IMR-90 (cell line): ENCODE results near the gene EGLN3.

Source experiments
- BHLHE40 ChIP-seq: fragments of 150-350 bp; IDR thresholded peaks from 2 replicates; pipeline ENCODE4 v1.6.1; 2016; ENCODE audit warnings: mild to moderate bottlenecking, low read depth, low read length
- CEBPB ChIP-seq: IDR thresholded peaks from 2 replicates; pipeline ENCODE4 v1.6.1; 2012; ENCODE audit warnings: low read depth, low read length, improper control_type of control experiment
- CHD1 ChIP-seq: IDR thresholded peaks from 2 replicates; pipeline ENCODE4 v1.6.1; 2012; ENCODE audit warnings: low read depth, low read length, improper control_type of control experiment
- CTCF ChIP-seq: conservative IDR thresholded peaks from 2 replicates; pipeline ENCODE4 v1.5.1; 2012; ENCODE audit warnings: mild to moderate bottlenecking, low read depth, low read length, improper control_type of control experiment
- MAFK ChIP-seq: IDR thresholded peaks from 2 replicates; pipeline ENCODE4 v1.6.1; 2012; ENCODE audit warnings: low read depth, low read length, improper control_type of control experiment
- MAZ ChIP-seq: IDR thresholded peaks from 2 replicates; pipeline ENCODE4 v1.6.1; 2012; ENCODE audit warnings: low read depth, mild to moderate bottlenecking, low read length, improper control_type of control experiment, moderate library complexity, borderline replicate concordance
- MXI1 ChIP-seq: IDR thresholded peaks from 2 replicates; pipeline ENCODE4 v1.6.1; 2012; ENCODE audit warnings: low read depth, mild to moderate bottlenecking, low read length, moderate library complexity, borderline replicate concordance
- POLR2A ChIP-seq: IDR thresholded peaks from 2 replicates; pipeline ENCODE4 v1.6.1; 2012; ENCODE audit warnings: mild to moderate bottlenecking, low read depth, low read length
- RAD21 ChIP-seq: IDR thresholded peaks from 2 replicates; pipeline ENCODE4 v1.6.1; 2012; ENCODE audit warnings: low read length, improper control_type of control experiment
- RCOR1 ChIP-seq: IDR thresholded peaks from 2 replicates; pipeline ENCODE4 v1.6.1; 2012; ENCODE audit warnings: mild to moderate bottlenecking, low read length, improper control_type of control experiment; ENCODE audit not compliant: insufficient replicate concordance
- RFX5 ChIP-seq: IDR thresholded peaks from 2 replicates; pipeline ENCODE4 v1.8.0; 2012; ENCODE audit warnings: low read depth, mild to moderate bottlenecking, low read length, moderate library complexity
- SMC3 ChIP-seq: fragments of 150-350 bp; IDR thresholded peaks from 2 replicates; pipeline ENCODE4 v1.6.1; 2016; ENCODE audit warnings: low read depth, mild to moderate bottlenecking, antibody characterized with exemption, low read length, moderate library complexity
- USF2 ChIP-seq: fragments of 150-350 bp; IDR thresholded peaks from 2 replicates; pipeline ENCODE4 v1.6.1; 2017; ENCODE audit warnings: mild to moderate bottlenecking, antibody characterized with exemption, low read length, low read depth

GRCh38 chr14:33915682-33916081, 35.2 kb downstream of the EGLN3 start:
- TF ChIP-seq CTCF: no peak
- no peak for TF ChIP-seq SMC3
- TF ChIP-seq POLR2A: no peak
- no peak for TF ChIP-seq RAD21
- TF ChIP-seq CHD1: no peak
- TF ChIP-seq MAZ: no peak
- TF ChIP-seq CEBPB: no peak
- TF ChIP-seq MXI1: no peak
- TF ChIP-seq USF2: no peak
- no peak for TF ChIP-seq RCOR1
- TF ChIP-seq MAFK: no peak
- no peak for TF ChIP-seq BHLHE40
- TF ChIP-seq RFX5: no peak
